WI38 (cell line): Measurements from ENCODE around the gene PCLO.
"Not testable (repeated sequence)": the region's sequence is repeated elsewhere in the genome, so short reads cannot be mapped to it uniquely, and the experiment has no call there.

Source experiments
- H3K4me3 ChIP-seq: 2 replicates; pipeline ENCODE4 v1.5.1; 2011; ENCODE audit warnings: low read depth, mild to moderate bottlenecking, control low read depth, low read length
- TF ChIP-seq, protein P1 (sequence below): IDR thresholded peaks from 2 replicates; pipeline ENCODE4 v1.5.1; 2012; ENCODE audit warnings: low read depth, mild to moderate bottlenecking, control low read depth, low read length

Gene PCLO

DNA sequence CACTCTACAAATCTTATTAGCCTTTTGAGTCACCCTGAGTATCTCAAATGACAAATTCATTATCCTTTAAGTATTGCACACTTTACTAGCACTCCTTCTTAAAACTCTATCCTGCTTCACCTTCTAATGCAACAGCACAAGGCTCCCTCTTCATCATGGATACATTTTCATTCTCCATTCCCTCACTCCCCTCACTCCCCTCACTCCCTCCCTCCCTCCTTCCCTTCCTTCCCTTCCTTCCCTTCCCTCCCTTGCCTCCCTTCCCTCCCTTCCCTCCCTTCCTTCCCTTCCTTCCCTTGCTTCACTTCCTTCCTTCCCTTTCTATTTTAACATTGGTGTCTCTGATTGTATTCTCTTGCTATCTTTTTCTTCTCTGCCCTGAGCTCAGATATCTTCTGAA lies 130.5 kb downstream of the PCLO start:
- no peak overlapping the region for H3K4me3 ChIP-seq
- TF ChIP-seq, protein P1, sequence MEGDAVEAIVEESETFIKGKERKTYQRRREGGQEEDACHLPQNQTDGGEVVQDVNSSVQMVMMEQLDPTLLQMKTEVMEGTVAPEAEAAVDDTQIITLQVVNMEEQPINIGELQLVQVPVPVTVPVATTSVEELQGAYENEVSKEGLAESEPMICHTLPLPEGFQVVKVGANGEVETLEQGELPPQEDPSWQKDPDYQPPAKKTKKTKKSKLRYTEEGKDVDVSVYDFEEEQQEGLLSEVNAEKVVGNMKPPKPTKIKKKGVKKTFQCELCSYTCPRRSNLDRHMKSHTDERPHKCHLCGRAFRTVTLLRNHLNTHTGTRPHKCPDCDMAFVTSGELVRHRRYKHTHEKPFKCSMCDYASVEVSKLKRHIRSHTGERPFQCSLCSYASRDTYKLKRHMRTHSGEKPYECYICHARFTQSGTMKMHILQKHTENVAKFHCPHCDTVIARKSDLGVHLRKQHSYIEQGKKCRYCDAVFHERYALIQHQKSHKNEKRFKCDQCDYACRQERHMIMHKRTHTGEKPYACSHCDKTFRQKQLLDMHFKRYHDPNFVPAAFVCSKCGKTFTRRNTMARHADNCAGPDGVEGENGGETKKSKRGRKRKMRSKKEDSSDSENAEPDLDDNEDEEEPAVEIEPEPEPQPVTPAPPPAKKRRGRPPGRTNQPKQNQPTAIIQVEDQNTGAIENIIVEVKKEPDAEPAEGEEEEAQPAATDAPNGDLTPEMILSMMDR: no peak

DNA sequence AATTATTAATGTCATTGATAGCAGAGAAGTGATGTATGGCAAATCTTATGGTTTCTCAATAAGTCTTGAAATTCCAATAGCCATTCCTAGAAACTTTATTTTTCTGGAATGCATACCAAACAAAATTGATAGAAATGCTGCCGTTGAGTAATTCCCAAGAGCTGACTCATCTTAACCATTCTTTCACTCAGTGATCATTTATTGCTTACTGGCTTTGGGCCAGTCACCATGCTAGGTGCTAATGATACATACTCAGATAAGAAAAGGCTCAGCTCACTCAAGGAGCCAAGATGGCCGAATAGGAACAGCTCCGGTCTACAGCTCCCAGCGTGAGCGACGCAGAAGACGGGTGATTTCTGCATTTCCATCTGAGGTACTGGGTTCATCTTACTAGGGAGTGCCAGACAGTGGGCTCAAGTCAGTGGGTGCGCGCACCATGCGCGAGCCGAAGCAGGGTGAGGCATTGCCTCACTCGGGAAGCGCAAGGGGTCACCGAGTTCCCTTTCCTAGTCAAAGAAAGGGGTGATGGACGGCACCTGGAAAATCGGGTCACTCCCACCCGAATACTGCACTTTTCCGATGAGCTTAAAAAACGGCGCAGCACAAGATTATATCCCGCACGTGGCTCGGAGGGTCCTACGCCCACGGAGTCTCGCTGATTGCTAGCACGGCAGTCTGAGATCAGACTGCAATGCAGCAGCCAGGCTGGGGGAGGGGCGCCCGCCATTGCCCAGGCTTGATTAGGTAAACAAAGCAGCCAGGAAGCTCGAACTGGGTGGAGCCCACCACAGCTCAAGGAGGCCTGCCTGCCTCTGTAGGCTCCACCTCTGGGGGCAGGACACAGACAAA lies 138.6 kb downstream of the PCLO start:
- H3K4me3 ChIP-seq: not testable (repeated sequence)

DNA sequence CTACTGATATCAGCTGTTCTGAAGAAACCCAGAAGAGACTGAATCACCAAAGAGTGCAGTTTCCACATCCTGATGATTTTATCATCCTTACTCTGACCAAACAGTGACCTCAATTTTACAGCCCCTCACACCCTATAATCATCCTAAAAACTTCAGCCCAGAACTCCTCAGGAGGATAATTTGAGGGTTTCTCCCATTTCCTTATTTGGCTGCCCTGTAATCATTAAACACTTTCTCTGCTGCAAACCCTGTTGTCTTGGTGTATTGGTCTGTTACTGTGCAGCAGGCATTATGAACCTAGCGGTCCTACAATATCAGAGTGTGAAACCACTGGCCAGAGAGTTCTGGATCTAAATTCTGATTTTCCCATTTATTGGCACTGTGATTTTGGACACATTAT lies 141.7 kb downstream of the PCLO start:
- TF ChIP-seq, protein P1: no peak
- H3K4me3 ChIP-seq: no peak overlapping the region

DNA sequence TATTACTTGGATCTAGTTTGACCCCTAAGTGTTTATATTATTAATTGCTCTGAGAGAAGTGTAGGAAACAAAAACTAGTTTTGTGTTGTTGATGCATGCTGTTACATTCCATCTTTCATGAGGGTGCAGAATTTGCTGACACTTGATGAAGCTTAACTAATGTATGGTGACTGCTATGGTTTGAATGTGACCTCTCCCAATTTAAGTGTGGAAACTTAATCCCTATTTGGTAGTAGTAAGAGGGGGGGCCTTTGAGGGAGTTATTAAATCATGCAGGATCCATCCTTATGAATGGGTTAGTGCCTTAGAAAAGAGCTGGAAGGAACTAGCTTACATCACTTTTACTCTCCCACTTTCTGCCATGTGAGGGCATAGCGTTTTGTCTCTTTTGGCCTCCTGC lies 142.5 kb downstream of the PCLO start:
- no peak overlapping the region for H3K4me3 ChIP-seq
- TF ChIP-seq, protein P1: no peak

DNA sequence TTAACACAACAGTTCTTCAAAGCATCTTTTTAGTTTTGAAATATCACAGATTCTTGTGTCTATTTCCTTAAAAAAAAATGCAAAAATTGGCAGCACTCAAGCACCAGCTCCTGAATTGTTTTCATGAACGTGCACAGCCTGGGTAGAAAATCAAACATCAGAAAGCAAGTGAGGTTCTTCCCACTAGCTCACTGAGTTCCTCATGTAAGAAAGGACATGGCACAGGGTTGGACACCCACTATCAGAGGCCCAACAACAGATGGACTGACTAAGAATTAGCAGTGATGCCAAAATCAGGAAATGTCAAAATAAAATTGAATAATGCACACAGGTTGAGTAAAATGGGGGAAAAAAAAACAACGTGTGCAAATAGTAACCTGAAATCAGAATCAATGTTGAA lies 146.8 kb downstream of the PCLO start:
- TF ChIP-seq, protein P1: no peak
- no peak overlapping the region for H3K4me3 ChIP-seq

DNA sequence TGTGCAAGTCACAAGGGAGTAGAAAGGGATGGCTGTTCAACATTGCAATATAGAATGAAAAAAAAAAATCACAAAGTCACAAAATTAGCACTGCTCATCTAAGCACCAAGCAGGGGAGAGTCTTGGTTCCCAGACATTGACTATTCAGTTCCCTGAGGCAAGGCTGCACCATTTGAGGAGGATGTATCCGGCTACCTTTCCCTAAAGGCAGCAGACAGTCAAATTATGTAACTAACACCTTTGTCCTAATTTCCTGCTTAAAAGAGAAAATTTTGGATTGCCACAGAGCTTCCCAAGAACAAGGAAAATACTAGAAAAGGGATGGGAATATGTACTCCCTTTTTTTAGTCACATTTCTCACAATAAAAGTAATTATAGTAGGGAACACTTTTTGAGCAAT lies 148.1 kb downstream of the PCLO start:
- TF ChIP-seq, protein P1: no peak

DNA sequence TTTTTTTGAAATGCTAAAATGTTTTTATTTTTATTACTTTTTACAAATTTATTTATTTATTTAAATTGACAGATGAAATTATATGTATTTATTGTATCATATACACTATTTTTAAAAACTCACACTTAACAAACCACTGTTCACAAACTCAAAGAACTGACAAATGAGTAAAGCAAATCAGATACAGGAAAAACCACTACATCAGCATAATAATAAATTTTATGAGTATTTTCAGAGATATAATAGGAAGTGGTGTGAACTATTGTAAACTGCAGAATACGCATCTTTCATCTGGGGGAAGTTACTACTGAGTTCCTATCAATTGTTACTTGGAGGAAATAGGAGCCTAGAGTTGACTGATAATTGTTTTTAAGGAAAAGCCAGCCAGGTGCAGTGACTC lies 150.7 kb downstream of the PCLO start:
- TF ChIP-seq, protein P1: no peak
- H3K4me3 ChIP-seq: no peak overlapping the region

More for the DNA sequence above, 148.1 kb downstream of the PCLO start:
- no peak overlapping the region for H3K4me3 ChIP-seq

DNA sequence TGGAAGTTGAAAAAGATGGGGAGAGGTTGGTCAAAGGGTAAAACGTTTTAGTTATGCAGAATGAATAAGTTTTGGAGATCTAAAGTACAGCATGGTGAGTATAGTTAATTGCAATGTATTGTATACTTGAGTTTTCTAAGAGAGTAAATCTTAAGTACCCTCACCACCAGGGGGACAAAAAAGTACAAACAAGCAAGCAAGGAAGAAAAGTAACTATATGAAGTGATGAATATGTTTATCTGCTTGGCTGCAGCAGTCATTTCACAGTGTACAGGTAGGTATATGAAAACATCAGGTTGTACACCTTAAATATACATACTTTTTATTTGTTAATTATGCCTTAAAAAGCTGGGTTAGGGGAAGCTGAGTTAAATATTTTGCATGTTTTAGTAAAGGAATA lies 157.3 kb downstream of the PCLO start:
- TF ChIP-seq, protein P1: no peak

More for the DNA sequence above, 157.3 kb downstream of the PCLO start:
- no peak overlapping the region for H3K4me3 ChIP-seq
